Endothelial cell (in vitro differentiated cells): ENCODE results near the gene WDR43. TPM values are rescaled to one million over a fixed set of nuclear protein-coding genes. Genes with fewer than 3 reads are reported as not detected.
A peak's percentile ranks its signal among the peaks of the same experiment; 100 is the strongest.

ENCODE experiments used
- DNase-seq: peaks from one replicate; pipeline ENCODE4 v3.0.0; 2021; ENCODE audit warnings: low spot score
- H3K27ac Mint-ChIP-seq: one replicate; pipeline ENCODE4 v1.8.0; 2021; ENCODE audit warnings: mixed read lengths, inconsistent platforms; ENCODE audit not compliant: unreplicated experiment
- H3K27me3 Mint-ChIP-seq: one replicate; pipeline ENCODE4 v1.8.0; 2021; ENCODE audit warnings: mild to moderate bottlenecking, moderate library complexity, mixed read lengths, inconsistent platforms; ENCODE audit not compliant: unreplicated experiment
- H3K36me3 Mint-ChIP-seq: one replicate; pipeline ENCODE4 v1.8.0; 2021; ENCODE audit warnings: mild to moderate bottlenecking, low read depth, mixed read lengths, inconsistent platforms; ENCODE audit not compliant: unreplicated experiment
- H3K4me1 Mint-ChIP-seq: one replicate; pipeline ENCODE4 v1.8.0; 2021; ENCODE audit warnings: mild to moderate bottlenecking, mixed read lengths, inconsistent platforms; ENCODE audit not compliant: unreplicated experiment
- H3K4me3 Mint-ChIP-seq: one replicate; pipeline ENCODE4 v1.8.0; 2021; ENCODE audit warnings: mild to moderate bottlenecking, mixed read lengths, inconsistent platforms; ENCODE audit not compliant: unreplicated experiment
- H3K9me3 Mint-ChIP-seq: one replicate; pipeline ENCODE4 v1.8.0; 2021; ENCODE audit warnings: mixed read lengths, inconsistent platforms; ENCODE audit not compliant: unreplicated experiment
- total RNA-seq: library from RNA; stranded (reverse); fragmentation: NEBNext Ultra II Directional; extraction: Animal tissue kit (Norgen Biotek cat#: 25700); gene quantifications from one replicate; pipeline ENCODE4 v1.2.1, GENCODE V29; 2021; ENCODE audit not compliant: unreplicated experiment
- TF ChIP-seq, protein P1 (sequence below): fragments of 200-600 bp; sonication (generic); IDR thresholded peaks from one replicate; pipeline ENCODE4 v1.5.0; 2021; ENCODE audit warnings: antibody characterized with exemption; ENCODE audit not compliant: unreplicated experiment

WDR43 gene
- total RNA-seq, 1 donor from 2014 or later: 33.5 TPM

DNA sequence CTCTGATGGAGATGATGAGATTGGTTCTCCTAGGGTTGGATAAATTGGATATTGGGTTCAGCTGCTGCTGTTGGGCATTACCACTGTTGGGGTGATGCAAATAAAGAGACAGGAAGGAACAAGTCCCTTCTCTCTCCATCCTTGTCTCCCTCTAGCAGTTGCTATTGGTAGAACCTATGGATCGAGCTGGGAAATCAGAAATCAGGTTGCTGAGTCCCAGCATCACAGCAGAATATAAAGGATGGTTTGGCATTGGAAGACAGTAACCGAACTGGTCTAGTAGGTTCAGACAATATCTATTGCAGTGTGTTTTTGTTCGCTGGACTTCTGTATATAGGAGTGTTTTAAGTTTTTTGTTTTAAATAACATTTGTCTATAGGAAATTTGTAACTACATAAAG is 8.1 kb downstream of the WDR43 start:
- no peaks in the 10 kb centered on the region for H3K4me1 Mint-ChIP-seq
- no peak overlapping the region for H3K4me3 Mint-ChIP-seq
- TF ChIP-seq, protein P1, sequence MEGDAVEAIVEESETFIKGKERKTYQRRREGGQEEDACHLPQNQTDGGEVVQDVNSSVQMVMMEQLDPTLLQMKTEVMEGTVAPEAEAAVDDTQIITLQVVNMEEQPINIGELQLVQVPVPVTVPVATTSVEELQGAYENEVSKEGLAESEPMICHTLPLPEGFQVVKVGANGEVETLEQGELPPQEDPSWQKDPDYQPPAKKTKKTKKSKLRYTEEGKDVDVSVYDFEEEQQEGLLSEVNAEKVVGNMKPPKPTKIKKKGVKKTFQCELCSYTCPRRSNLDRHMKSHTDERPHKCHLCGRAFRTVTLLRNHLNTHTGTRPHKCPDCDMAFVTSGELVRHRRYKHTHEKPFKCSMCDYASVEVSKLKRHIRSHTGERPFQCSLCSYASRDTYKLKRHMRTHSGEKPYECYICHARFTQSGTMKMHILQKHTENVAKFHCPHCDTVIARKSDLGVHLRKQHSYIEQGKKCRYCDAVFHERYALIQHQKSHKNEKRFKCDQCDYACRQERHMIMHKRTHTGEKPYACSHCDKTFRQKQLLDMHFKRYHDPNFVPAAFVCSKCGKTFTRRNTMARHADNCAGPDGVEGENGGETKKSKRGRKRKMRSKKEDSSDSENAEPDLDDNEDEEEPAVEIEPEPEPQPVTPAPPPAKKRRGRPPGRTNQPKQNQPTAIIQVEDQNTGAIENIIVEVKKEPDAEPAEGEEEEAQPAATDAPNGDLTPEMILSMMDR: no peak
- H3K36me3 Mint-ChIP-seq: peaks cover 10% of the 10 kb centered on the region
- no peak overlapping the region for H3K27ac Mint-ChIP-seq
- no peak for DNase-seq
- no peaks in the 10 kb centered on the region for H3K27me3 Mint-ChIP-seq
- no peaks in the 10 kb centered on the region for H3K9me3 Mint-ChIP-seq

DNA sequence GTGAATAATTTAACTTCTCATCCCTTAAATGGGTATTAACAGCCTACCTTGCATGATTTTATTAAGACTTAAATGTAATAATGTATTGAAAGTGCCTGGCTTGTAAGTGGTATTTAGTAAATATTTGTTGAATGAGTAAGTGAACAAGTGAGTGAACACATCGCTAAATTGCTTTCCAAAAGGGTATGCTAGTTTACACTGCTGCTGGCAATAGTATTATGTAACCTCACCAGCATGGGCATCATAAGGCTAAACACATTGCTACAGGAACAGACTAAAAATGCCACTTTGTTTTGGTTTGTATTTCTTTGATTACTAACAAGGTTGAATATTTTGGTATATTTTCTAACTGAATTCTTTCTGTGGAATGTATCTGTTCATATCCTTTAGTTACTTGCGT is 9.8 kb downstream of the WDR43 start:
- Mint-ChIP-seq H3K4me3 (no peak overlapping the region), H3K27me3 (peaks cover 2% of the 10 kb centered on the region), H3K27ac (no peak overlapping the region), H3K4me1 (no peaks in the 10 kb centered on the region), H3K9me3 (no peaks in the 10 kb centered on the region), H3K36me3 (peaks cover 15% of the 10 kb centered on the region)
- DNase-seq: no peak
- TF ChIP-seq, protein P1: no peak

DNA sequence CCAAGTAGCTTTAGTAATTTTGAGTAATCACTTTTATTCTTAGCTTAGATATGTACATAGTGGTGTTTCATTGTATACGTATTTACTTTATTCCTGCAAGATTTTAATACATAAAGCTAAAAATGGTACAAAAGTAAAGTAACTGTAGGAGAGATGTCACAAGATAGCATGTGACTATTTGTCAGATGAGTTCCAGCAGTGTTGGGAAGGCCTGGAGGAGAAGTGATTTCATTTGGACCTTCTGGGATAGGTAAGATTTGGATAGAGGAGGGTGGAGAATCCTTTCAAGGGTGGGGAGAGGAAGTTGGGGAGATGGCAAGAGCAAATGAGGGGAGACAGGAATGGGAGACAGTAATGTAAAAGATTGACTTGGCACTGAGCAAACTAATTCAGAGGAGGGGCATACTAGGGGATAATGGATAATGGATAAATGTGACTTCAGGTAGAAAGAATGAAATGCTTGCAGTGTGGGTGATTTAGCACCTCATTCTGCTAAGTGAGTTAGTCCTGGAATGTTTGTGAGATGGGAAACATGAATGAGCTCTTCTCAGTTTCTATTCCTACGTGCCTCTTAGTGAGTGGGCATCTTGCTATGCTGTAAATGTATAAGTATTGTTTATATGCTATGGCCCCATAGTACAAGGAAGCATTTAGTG is 10.5 kb downstream of the WDR43 start:
- DNase-seq: no peak
- H3K36me3 Mint-ChIP-seq: peaks cover 17% of the 10 kb centered on the region
- no peaks in the 10 kb centered on the region for H3K9me3 Mint-ChIP-seq
- H3K27me3 Mint-ChIP-seq: peaks cover 2% of the 10 kb centered on the region
- no peak overlapping the region for H3K27ac Mint-ChIP-seq
- TF ChIP-seq, protein P1: no peak
- H3K4me3 Mint-ChIP-seq: no peak overlapping the region
- no peaks in the 10 kb centered on the region for H3K4me1 Mint-ChIP-seq

DNA sequence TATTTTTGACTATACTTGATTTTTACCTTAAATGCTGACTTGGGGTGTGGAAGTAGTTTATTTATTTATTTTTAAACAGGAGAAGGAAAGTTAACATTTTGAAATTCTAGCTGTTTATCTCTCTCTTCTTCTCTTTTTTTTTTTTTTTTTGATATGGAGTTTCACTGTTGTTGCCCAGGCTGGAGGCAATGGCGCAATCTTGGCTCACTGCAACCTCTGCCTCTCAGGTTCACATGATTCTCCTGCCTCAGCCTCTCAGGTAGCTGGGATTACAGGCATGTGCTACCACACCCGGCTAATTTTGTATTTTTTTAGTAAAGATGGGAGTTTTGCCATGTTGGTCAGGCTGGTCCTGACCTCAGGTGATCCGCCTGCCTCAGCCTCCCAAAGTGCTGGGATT is 11.1 kb downstream of the WDR43 start:
- peaks cover 19% of the 10 kb centered on the region for H3K36me3 Mint-ChIP-seq

DNA sequence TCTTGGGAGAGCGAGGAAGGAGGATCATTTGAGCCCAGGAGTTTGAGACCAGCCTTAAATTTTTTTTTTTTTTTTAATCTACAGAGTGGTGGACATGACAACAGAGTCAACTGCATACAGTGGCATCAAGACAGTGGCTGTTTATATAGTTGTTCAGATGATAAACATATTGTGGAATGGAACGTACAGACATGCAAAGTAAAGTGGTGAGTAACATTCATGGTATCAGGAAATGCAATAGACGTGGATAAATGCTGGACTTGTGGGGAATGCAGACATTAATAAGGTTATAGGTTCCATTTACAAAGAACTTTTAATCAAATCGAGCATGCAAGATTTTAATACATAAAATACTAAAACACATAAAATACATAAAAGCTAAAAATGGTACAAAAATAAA is 11.9 kb downstream of the WDR43 start:
- TF ChIP-seq, protein P1: no peak
- H3K4me1 Mint-ChIP-seq: no peaks in the 10 kb centered on the region
- peaks cover 19% of the 10 kb centered on the region for H3K36me3 Mint-ChIP-seq
- no peaks in the 10 kb centered on the region for H3K9me3 Mint-ChIP-seq
- H3K27me3 Mint-ChIP-seq: peaks cover 2% of the 10 kb centered on the region
- peak overlapping the region; percentile 32 for H3K4me3 Mint-ChIP-seq
- H3K27ac Mint-ChIP-seq: no peak overlapping the region
- no peak for DNase-seq

More for the DNA sequence above, 11.1 kb downstream of the WDR43 start:
- TF ChIP-seq, protein P1: no peak
- H3K27me3 Mint-ChIP-seq: peaks cover 2% of the 10 kb centered on the region
- DNase-seq: no peak
- H3K4me3 Mint-ChIP-seq: no peak overlapping the region
- no peak overlapping the region for H3K27ac Mint-ChIP-seq
- H3K4me1 Mint-ChIP-seq: no peaks in the 10 kb centered on the region
- H3K9me3 Mint-ChIP-seq: no peaks in the 10 kb centered on the region
